DND-41 (cell line): ENCODE measurements around the gene AKAP13.

Source experiments
- ATAC-seq: fragments of 200-7000 bp; cut with Tn5 transposase; 3 replicates; pipeline ENCODE4 v1.9.1; 2021; ENCODE audit warnings: low read depth; ENCODE audit not compliant: insufficient read depth
- DNase-seq: peaks from one replicate; pipeline ENCODE4 v3.0.0-alpha.2; 2020
- H2AFZ ChIP-seq: 2 replicates; pipeline ENCODE4 v1.6.0; 2012; ENCODE audit warnings: low read depth, low read length
- H3K27ac ChIP-seq: 2 replicates; pipeline ENCODE4 v1.5.1; 2012; ENCODE audit warnings: low read length, inconsistent platforms
- H3K27me3 ChIP-seq: fragments of 200-600 bp; sonication (generic); 2 replicates; pipeline ENCODE4 v1.6.0; 2012; ENCODE audit warnings: low read length, mild to moderate bottlenecking, inconsistent platforms; ENCODE audit not compliant: insufficient read depth, poor library complexity
- H3K36me3 ChIP-seq: 2 replicates; pipeline ENCODE4 v1.5.1; 2012; ENCODE audit warnings: low read length, inconsistent platforms; ENCODE audit not compliant: insufficient read depth
- H3K4me1 ChIP-seq: 2 replicates; pipeline ENCODE4 v1.5.1; 2012; ENCODE audit warnings: mild to moderate bottlenecking, low read length; ENCODE audit not compliant: insufficient read depth
- H3K4me2 ChIP-seq: 2 replicates; pipeline ENCODE4 v1.6.0; 2012; ENCODE audit warnings: mild to moderate bottlenecking, moderate library complexity, low read length, inconsistent platforms; ENCODE audit not compliant: insufficient read depth
- H3K4me3 ChIP-seq, 2 experiments: fragments of 200-600 bp in 1 of 2; shearing (Covaris generic) in 1 of 2; 2 replicates each; pipeline ENCODE4 v1.5.1; 2012 to 2016; ENCODE audit warnings: inconsistent platforms in 2 of 2, low read length in 2 of 2, mild to moderate bottlenecking in 2 of 2, low read depth in 1 of 2, moderate library complexity in 1 of 2
- H3K79me2 ChIP-seq: 2 replicates; pipeline ENCODE4 v1.6.0; 2012; ENCODE audit warnings: low read length, inconsistent platforms; ENCODE audit not compliant: insufficient read depth
- H3K9ac ChIP-seq: 2 replicates; pipeline ENCODE4 v1.6.0; 2012; ENCODE audit warnings: low read depth, mild to moderate bottlenecking, inconsistent platforms, low read length, moderate library complexity
- H3K9me3 ChIP-seq: 2 replicates; pipeline ENCODE4 v1.5.1; 2012; ENCODE audit warnings: low read length, moderate library complexity, mild to moderate bottlenecking, inconsistent platforms; ENCODE audit not compliant: insufficient read depth, severe bottlenecking
- H4K20me1 ChIP-seq: 2 replicates; pipeline ENCODE4 v1.6.0; 2012; ENCODE audit warnings: low read length; ENCODE audit not compliant: insufficient read depth
- EZH2 ChIP-seq: IDR thresholded peaks from 3 replicates; pipeline ENCODE4 v1.6.1; 2012; ENCODE audit warnings: borderline replicate concordance, low read depth, mild to moderate bottlenecking, moderate library complexity, low read length, inconsistent platforms; ENCODE audit not compliant: severe bottlenecking
- TF ChIP-seq, protein P1 (sequence below): IDR thresholded peaks from 2 replicates; pipeline ENCODE4 v1.5.1; 2012; ENCODE audit warnings: borderline replicate concordance, low read length, moderate library complexity, mild to moderate bottlenecking; ENCODE audit not compliant: poor library complexity, severe bottlenecking; ENCODE audit errors: extremely low read depth

The AKAP13 gene

DNA sequence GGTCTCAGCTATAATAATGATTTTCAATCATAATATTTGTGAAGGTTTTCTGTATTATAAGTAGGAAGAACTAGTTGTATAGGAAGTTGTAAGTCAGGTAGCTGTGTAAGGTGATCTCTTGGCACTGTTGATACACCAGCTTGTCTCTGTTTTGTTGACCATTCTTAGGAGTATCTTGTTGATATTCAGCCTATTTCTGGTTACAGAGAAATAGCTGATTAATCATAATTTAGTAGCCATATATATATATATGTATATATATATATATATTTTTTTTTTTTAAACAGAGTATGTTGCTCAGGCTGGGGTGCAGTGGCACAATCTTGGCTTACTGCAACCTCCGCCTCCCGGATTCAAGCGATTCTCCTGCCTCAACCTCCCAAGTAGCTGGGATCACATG, 20.2 kb downstream of the AKAP13 start:
- Histone ChIP-seq H3K36me3 (no peaks in the 10 kb centered on the region), H4K20me1 (peaks cover 15% of the 10 kb centered on the region; the same call in 1 of the 2 replicates), H3K9ac (no peak overlapping the region), H2AFZ (no peak overlapping the region), H3K27ac (no peak overlapping the region), H3K27me3 (no peaks in the 10 kb centered on the region), H3K4me2 (no peak overlapping the region), H3K9me3 (no peaks in the 10 kb centered on the region), H3K4me1 (no peaks in the 10 kb centered on the region), H3K4me3 (no peak overlapping the region), H3K79me2 (peaks cover 8% of the 10 kb centered on the region; the same call in 1 of the 2 replicates)
- ATAC-seq = no peak
- no peak for DNase-seq
- TF ChIP-seq, protein P1, sequence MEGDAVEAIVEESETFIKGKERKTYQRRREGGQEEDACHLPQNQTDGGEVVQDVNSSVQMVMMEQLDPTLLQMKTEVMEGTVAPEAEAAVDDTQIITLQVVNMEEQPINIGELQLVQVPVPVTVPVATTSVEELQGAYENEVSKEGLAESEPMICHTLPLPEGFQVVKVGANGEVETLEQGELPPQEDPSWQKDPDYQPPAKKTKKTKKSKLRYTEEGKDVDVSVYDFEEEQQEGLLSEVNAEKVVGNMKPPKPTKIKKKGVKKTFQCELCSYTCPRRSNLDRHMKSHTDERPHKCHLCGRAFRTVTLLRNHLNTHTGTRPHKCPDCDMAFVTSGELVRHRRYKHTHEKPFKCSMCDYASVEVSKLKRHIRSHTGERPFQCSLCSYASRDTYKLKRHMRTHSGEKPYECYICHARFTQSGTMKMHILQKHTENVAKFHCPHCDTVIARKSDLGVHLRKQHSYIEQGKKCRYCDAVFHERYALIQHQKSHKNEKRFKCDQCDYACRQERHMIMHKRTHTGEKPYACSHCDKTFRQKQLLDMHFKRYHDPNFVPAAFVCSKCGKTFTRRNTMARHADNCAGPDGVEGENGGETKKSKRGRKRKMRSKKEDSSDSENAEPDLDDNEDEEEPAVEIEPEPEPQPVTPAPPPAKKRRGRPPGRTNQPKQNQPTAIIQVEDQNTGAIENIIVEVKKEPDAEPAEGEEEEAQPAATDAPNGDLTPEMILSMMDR = no peak
- no peak for TF ChIP-seq EZH2

DNA sequence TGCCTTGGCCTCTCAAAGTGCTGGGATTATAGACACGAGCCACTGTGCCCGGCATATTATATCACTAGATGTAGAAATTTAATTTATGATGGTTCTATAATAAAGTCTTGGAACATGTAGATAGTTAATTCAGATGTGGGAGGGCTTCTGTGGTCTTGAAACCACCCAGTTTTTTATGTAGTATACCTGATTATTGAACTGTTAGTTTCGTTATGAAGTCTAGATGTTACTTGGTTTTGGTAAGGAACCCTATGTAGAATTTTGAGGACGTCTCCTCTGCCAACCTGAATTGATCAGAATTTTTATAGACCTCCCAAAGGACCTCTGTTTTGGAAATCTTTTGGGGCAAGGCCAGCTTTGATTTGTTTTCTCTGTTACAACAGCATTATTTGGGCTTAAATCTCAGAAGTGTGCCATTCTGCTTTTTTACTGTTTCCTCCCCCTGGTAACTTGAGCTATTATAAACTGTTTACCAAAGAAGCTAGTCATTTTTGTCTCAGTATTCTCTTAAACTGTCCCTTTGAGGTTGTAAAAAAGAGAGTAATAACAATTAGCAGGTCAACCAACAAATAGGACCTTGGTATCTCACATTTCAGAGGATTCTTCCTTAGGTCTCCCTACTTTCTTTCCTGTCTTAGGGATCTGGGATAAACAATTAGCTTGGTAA, 20.8 kb downstream of the AKAP13 start:
- Histone ChIP-seq H3K36me3 (no peaks in the 10 kb centered on the region), H3K27ac (no peak overlapping the region), H3K4me2 (no peak overlapping the region), H2AFZ (no peak overlapping the region), H3K4me1 (no peaks in the 10 kb centered on the region), H3K9ac (no peak overlapping the region), H3K4me3 (no peak overlapping the region), H4K20me1 (peaks cover 15% of the 10 kb centered on the region; the same call in 1 of the 2 replicates), H3K27me3 (no peaks in the 10 kb centered on the region), H3K79me2 (peaks cover 11% of the 10 kb centered on the region; the same call in 1 of the 2 replicates), H3K9me3 (no peaks in the 10 kb centered on the region)
- no peak for DNase-seq
- TF ChIP-seq, protein P1 = no peak
- no peak for TF ChIP-seq EZH2
- ATAC-seq = no peak

DNA sequence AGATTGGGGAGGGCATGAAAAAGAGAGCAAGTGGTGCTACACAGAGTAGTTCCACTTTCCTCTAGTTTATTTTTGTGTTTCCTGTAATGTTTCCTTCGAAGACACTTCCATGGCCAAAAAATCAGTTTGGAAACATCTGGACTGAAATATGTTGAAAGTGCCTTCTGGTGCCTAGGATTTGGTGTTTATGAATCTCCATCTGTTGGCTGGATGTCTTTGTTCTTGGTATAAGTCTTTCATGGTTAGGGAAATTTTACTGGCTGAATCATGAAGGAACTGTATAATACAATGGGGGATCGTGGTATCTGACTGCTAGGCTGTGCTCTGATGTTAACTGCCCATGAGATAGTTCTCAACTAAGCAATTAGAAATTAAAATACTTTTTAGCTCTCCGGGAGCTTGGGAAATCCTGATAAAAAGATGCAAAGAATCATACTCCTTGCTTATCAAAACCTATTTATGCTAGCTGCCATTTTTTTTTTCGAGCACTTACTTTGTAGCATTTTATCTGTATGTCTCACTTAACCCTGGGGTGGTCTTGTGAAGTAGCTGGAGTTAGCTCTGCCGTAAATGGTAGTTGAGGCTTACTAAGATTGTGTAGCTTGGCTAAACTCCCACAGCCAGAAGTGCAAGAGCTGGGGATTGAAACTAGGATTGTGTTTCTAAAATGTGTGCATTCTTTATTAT, 21.9 kb downstream of the AKAP13 start:
- Histone ChIP-seq H3K27ac (no peak overlapping the region), H2AFZ (no peak overlapping the region), H3K4me3 (no peak overlapping the region), H3K36me3 (no peaks in the 10 kb centered on the region), H3K9me3 (no peaks in the 10 kb centered on the region), H4K20me1 (peaks cover 16% of the 10 kb centered on the region), H3K9ac (no peak overlapping the region), H3K4me2 (no peak overlapping the region), H3K27me3 (no peaks in the 10 kb centered on the region), H3K4me1 (no peaks in the 10 kb centered on the region), H3K79me2 (peaks cover 14% of the 10 kb centered on the region; the same call in 1 of the 2 replicates)
- no peak for TF ChIP-seq EZH2
- TF ChIP-seq, protein P1 = no peak
- DNase-seq = no peak
- no peak for ATAC-seq
